A673 (cell line): ENCODE data around the gene CHTOP. TPM values are rescaled to one million over a fixed set of nuclear protein-coding genes. Genes with fewer than 3 reads are reported as not detected.

Experiments used
- BruUV-seq: library from RNA; stranded (reverse); fragments of 400-500 nt; replicated peaks from 2 replicates; lab custom pipeline; 2021; lab: Mats Ljungman, UMichigan
- CTCF ChIA-PET: fragments of 300-600 bp; sonication (Branson Sonifier 250); formaldehyde crosslinking; loops from one replicate; lab custom pipeline; 2022; ENCODE audit warnings: antibody characterized with exemption; lab: Charles Lee
- POLR2A ChIA-PET: fragments of 300-600 bp; sonication (Branson Sonifier 250); formaldehyde crosslinking; loops from one replicate; lab custom pipeline; 2022; ENCODE audit warnings: antibody characterized with exemption; ENCODE audit not compliant: low non-redundant PET; lab: Charles Lee
- DNase-seq: peaks from one replicate; pipeline ENCODE4 v3.0.0-alpha.2; 2015; ENCODE audit warnings: low spot score
- H3K27ac ChIP-seq: fragments of 200-600 bp; sonication (generic); 2 replicates; pipeline ENCODE4 v1.5.1; 2016; ENCODE audit warnings: mixed run types, low read depth, mild to moderate bottlenecking, mixed read lengths, antibody characterized with exemption, low read length; ENCODE audit not compliant: poor library complexity, severe bottlenecking
- H3K27me3 ChIP-seq: fragments of 200-600 bp; sonication (generic); replicated peaks from 2 replicates; pipeline ENCODE4 v1.6.1; 2017; ENCODE audit warnings: mixed run types, low read depth, mild to moderate bottlenecking, mixed read lengths, antibody characterized with exemption, low read length; ENCODE audit not compliant: insufficient read depth, poor library complexity
- H3K36me3 ChIP-seq: fragments of 200-600 bp; sonication (generic); 2 replicates; pipeline ENCODE4 v1.6.1; 2016; ENCODE audit warnings: mixed run types, mild to moderate bottlenecking, mixed read lengths, antibody characterized with exemption, low read length; ENCODE audit not compliant: insufficient read depth, poor library complexity, severe bottlenecking
- H3K4me1 ChIP-seq: fragments of 200-600 bp; sonication (generic); 2 replicates; pipeline ENCODE4 v1.6.1; 2017; ENCODE audit warnings: mixed run types, mild to moderate bottlenecking, mixed read lengths, antibody characterized with exemption, low read length; ENCODE audit not compliant: insufficient read depth, poor library complexity, severe bottlenecking
- H3K4me3 ChIP-seq: fragments of 200-600 bp; sonication (generic); 2 replicates; pipeline ENCODE4 v1.5.1; 2016; ENCODE audit warnings: low read depth, mixed run types, mild to moderate bottlenecking, mixed read lengths, low read length; ENCODE audit not compliant: poor library complexity, severe bottlenecking
- H3K9me3 ChIP-seq: fragments of 200-600 bp; sonication (generic); 2 replicates; pipeline ENCODE4 v1.6.1; 2016; ENCODE audit warnings: mixed run types, low read depth, mild to moderate bottlenecking, mixed read lengths, antibody characterized with exemption, low read length; ENCODE audit not compliant: poor library complexity, severe bottlenecking
- CTCF ChIP-seq: fragments of 300-800, 200-600 bp; sonication (generic); conservative IDR thresholded peaks from 2 replicates; pipeline ENCODE4 v1.5.1; 2017; ENCODE audit warnings: low read depth, mild to moderate bottlenecking, antibody characterized with exemption, low read length, moderate library complexity, mixed read lengths
- EZH2 ChIP-seq: fragments of 200-600 bp; sonication (generic); IDR thresholded peaks from 2 replicates; pipeline ENCODE4 v1.6.1; 2017; ENCODE audit warnings: borderline replicate concordance, low read depth, mild to moderate bottlenecking, mixed read lengths, antibody characterized with exemption, low read length; ENCODE audit not compliant: poor library complexity, severe bottlenecking
- intact Hi-C: fragments of 100-400 bp; cut with micrococcal nuclease; formaldehyde crosslinking; loops from one replicate; pipeline ENCODE4 v1.10.0; 2022; ENCODE audit not compliant: unreplicated experiment
- total RNA-seq: library from RNA; stranded (reverse); gene quantifications from 2 replicates; pipeline ENCODE4 v1.2.3, GENCODE V29; 2021

The CHTOP gene
- total RNA-seq, 1 experiment from 2014 or later, result 101 TPM

- POLR2A ChIA-PET, result interaction anchor here (0.7 to 1.3 kb wide), 2 partner anchors 14 to 15 kb away, joined by 3 to 7 read pairs; partner anchors contain the start of gene CHTOP
- no peak for TF ChIP-seq EZH2
- no peak for TF ChIP-seq CTCF
- H3K4me1 ChIP-seq, result no peaks in the 10 kb centered on the region
Observed at GRCh38 chr1:153619171-153619570, 14.7 kb upstream of the CHTOP start.

GRCh38 chr1:153623101-153623500 lies 10.8 kb upstream of the CHTOP start:
- no peak overlapping the region for H3K4me3 ChIP-seq
- no peaks in the 10 kb centered on the region for H3K36me3 ChIP-seq
- H3K27me3 ChIP-seq, result no peaks in the 10 kb centered on the region
- H3K9me3 ChIP-seq, result no peaks in the 10 kb centered on the region
- peaks cover 15% of the 10 kb centered on the region for H3K4me1 ChIP-seq
- TF ChIP-seq CTCF (no peak), EZH2 (no peak)
- no peak overlapping the region for H3K27ac ChIP-seq
- no TSS peak for BruUV-seq
- CTCF ChIA-PET, result interaction anchor here (0.7 kb wide), 1 partner anchor 69 kb away, joined by 5 read pairs; no protein-coding TSS in a partner anchor
- intact Hi-C loops, result no loop called here
- POLR2A ChIA-PET, result no interaction called here
- no peak for DNase-seq

More at GRCh38 chr1:153619171-153619570, 14.7 kb upstream of the CHTOP start:
- H3K36me3 ChIP-seq, result no peaks in the 10 kb centered on the region
- H3K4me3 ChIP-seq, result no peak overlapping the region
- no TSS peak for BruUV-seq
- H3K9me3 ChIP-seq, result no peaks in the 10 kb centered on the region
- H3K27me3 ChIP-seq, result no peaks in the 10 kb centered on the region
- intact Hi-C loops, result no loop called here
- CTCF ChIA-PET, result interaction anchor here (0.7 kb wide), 1 partner anchor 86 kb away, joined by 4 read pairs; no protein-coding TSS in a partner anchor
- no peak overlapping the region for H3K27ac ChIP-seq
- no peak for DNase-seq

GRCh38 chr1:153624965-153625611 lies 8.8 kb upstream of the CHTOP start:
- Histone ChIP-seq H3K27ac (no peak overlapping the region), H3K4me1 (peaks cover 23% of the 10 kb centered on the region), H3K9me3 (no peaks in the 10 kb centered on the region), H3K36me3 (no peaks in the 10 kb centered on the region), H3K27me3 (no peaks in the 10 kb centered on the region), H3K4me3 (no peak overlapping the region)
- BruUV-seq, result no TSS peak
- no peak for DNase-seq
- TF ChIP-seq CTCF (no peak), EZH2 (no peak)
- intact Hi-C loops, result no loop called here
- ChIA-PET POLR2A (no interaction called here), CTCF (no interaction called here)
